Stimulated activated CD4-positive, alpha-beta T cell treated with anti-CD3 and anti-CD28 coated beads, TNF-alpha, amount 100 ng/mL, for 4 hours (primary cell): ENCODE measurements around the gene ZNF385B.
"Not testable (repeated sequence)": the region's sequence is repeated elsewhere in the genome, so short reads cannot be mapped to it uniquely, and the experiment has no call there.

Source experiments
- DNase-seq, 3 experiments: peaks; one replicate each; pipeline ENCODE4 v3.0.0-alpha.2; 2020; ENCODE audit warnings: low read depth in 3 of 3

The ZNF385B gene

DNA sequence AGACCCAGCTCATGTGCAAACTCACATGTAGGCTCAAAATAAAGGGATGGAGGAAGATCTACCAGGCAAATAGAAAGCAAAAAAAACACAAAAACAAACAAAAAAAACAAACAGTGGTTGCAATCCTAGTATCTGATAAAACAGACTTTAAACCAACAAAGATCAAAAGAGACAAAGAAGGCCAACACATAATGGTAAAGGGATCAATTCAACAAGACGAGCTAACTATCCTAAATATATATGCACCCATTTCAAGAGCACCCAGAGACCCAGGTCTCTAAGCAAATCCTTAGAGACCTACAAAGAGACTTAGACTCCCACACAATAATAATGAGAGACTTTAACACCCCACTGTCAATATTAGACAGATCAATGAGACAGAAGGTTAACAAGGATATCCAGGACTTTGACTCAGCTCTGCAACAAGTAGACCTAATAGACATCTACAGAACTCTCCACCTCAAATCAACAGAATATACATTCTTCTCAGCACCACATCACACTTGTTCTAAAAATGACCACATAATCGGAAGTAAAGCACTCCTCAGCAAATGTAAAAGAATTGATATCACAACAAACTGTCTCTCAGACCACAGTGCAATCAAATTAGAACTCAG lies 229.5 kb downstream of the ZNF385B start:
- DNase-seq, result not testable (repeated sequence)

DNA sequence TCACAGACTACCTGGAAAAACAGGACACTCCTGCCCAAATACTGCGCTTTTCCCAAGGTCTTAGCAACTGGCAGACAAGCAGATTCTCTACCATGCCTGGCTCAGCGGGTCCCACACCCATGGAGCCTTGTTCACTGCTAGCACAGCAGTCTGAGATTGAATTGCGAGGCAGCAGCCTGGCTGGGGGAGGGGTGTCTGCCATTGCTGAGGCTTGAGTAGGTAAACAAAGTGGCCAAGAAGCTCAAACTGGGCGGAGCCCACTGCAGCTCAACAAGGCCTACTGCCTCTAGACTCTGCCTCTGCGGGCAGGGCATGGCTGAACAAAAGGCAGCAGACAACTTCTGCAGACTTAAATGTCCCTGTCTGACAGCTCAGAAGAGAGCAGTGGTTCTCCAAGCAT lies 231.6 kb downstream of the ZNF385B start:
- DNase-seq, result not testable (repeated sequence)

DNA sequence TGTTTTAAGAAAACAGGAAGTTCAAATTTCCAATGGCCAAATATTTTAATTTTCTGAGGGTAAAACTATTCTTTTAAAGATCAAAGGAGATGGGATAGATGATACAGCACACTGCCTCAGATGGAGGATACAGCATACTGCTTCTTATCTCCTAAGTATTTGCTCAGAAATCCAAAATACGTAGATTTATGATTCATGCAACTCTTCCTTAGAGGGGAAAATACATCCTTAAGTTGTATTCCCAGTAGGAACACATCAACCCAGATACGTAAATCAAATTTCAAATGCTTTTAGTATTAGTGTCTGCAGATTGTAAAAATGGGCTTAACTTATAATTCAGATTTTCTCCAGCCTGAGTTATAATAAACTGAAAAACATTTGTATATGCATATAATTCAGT lies 235.2 kb downstream of the ZNF385B start:
- no peak for DNase-seq

- DNase-seq, result no peak
Measured at GRCh38 chr2:179622635-179623300, 238.6 kb downstream of the ZNF385B start.

GRCh38 chr2:179622112-179622511 lies 239.3 kb downstream of the ZNF385B start:
- DNase-seq, result no peak

DNA sequence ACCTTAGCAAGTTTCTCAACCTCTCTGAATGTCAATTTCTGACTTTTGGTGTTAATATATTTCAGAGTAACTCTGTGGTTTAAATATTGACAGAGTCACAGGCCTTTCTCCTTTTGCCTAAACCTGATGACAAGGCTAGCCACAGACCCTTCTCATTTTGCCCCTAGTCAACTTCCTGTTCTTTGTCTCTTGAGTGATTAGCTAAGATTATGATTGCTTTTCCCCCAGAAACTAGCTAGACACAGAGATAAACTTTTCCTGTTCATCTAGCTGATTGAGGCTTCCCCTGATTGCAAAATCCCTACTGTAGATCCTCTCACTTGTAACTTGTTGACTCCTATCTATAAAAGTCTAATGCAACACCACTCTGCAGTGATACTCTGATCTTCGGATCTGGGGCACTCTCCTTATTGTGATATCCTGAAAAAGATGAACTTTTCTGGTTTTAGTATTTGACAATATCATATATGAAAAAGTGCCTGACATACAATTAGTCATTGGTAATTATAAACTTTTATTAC lies 241.4 kb downstream of the ZNF385B start:
- no peak for DNase-seq

DNA sequence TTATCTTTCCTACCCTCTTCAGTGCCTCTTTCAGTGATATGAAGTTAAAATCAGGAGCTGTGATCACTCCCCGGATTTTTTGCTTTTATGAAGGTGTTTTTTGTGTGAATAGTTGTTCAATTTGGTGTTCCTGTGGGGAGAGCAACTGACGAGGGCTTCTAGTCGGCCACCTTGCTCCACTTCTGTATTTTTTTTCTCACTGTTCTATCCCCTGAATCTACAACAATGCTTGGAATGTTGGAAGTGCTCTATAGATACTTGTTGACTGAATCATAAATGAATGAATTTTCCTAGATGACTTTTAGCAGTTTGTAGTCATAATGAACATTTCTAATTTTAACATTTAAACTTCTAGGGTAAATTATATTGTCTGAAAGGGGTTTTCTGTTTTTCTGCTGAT lies 247.3 kb downstream of the ZNF385B start:
- DNase-seq, result no peak

DNA sequence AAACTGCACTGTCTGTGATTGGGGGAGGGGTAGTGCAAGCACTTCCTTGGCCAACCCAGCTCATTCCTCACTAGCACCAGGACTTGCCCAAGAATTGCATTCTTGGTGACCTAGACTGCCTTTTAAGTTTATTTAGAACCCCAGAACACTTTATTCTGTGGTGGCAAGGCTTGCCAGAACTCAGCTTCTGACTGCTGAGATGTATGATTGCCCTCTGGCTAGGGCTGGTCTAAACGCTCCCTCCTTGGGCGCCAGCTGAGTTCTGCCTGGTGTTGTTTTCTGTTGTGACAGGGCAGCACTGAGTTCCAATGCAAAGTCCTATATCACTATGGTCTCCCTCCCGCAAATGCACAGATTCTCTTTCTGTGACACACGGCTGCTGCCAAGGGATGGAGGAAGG lies 247.7 kb downstream of the ZNF385B start:
- no peak for DNase-seq

DNA sequence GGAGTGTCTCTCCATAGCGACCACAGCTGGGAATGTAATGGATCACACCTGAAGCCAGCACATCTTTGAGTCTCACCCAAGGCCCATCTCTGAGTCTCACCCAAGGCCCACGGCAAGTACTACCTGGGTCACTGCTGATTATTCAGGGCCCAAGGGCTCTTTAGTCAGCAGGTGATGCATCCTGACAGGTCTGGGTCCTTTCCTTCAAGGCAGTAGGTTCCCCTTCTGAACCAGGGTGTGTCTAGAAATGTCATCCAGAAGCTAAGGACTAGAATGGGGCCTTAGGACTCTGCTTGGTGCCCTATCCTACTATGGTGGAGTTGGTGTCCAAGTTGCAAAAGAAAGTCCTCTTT lies 248.1 kb downstream of the ZNF385B start:
- no peak for DNase-seq

DNA sequence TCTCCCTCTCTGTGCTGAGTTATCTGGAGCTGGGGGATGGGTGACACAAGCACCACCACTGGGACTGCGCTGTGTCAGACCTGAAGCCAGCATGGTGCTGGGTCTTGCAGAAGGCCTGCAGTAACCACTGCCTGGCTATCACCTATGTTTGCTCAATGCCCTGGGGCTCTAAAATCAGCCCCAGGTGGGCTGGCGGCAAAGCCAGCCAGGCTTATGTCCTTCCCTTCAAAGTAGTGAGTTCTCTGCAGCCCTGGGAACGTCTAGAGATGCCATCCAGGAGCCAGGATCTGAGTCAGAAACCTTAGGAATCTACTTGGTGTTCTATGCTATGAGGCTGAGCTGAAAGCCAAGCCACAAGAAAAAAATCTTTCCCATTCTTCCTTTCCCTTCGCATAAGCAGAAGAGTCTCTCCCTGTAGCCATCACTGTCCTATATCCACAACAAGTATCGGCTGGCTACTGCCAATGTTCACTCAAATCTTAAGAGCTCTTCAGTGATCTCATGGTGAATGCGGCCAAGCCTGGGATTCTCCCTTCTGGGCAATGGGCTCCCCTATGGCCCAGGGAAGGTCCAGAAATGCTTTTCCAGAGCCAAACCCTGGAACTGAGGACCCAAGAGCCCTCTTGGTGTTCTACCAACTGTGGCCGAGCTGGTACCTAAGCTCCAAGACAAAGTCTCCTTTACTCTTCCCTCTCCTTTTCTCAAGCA lies 248.7 kb downstream of the ZNF385B start:
- no peak for DNase-seq

GRCh38 chr2:179612108-179612507 lies 249.3 kb downstream of the ZNF385B start:
- DNase-seq, result no peak

DNA sequence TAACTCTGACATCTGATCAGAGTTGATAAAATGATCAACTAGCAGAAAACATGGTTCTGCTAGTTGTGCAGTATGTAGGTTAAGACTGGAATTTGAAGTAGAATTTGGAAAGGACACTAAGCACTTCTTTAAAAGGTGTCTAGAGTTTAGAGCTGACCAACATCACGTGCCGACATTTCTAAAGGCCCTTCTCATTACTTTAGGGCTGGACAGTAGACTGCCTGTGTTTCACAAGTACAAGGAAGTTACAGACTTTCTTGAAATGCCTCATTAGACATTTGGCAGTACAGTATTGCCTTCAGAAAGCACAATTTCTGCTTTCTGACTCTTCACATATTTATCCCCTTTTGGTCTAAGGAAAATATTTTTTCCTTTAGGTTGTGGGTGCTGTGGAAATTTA lies 255.3 kb downstream of the ZNF385B start:
- no peak for DNase-seq

DNA sequence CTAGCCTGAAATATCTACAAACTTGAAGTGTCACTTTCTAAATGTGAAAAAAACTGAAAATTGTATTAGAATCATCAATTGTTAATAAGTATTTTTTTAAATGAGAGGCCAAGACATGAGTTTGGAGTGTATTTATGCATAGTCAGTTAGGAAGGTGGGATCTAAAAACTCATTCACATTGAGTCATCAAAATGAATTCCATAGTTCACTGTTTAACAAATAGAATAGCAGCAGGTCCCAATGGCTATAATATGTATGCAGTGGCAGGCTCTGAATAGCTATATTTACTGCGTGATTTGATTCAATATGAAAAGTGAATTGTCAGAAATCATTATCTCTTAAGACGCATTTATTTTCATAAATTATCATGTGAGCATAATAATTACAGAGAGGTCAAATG lies 256.1 kb downstream of the ZNF385B start:
- DNase-seq, result no peak

DNA sequence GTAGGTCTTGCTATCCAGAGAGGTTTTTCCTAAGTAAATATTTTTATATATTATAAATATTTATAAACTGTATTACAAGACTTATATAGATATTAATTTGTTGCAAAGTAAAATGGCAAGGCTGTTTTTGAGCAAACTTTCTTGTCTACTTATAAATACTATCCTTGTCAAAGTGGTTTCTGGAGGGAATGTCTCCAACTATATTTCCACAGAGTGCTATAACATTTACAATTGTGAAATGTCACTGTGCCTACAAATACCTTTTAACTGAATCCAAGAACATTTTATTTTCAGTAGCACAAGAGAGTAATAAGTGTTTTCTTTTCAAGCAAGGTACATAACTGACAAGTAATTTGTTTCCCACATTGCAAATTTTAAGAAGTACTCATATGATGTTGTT lies 256.8 kb downstream of the ZNF385B start:
- DNase-seq, result no peak

DNA sequence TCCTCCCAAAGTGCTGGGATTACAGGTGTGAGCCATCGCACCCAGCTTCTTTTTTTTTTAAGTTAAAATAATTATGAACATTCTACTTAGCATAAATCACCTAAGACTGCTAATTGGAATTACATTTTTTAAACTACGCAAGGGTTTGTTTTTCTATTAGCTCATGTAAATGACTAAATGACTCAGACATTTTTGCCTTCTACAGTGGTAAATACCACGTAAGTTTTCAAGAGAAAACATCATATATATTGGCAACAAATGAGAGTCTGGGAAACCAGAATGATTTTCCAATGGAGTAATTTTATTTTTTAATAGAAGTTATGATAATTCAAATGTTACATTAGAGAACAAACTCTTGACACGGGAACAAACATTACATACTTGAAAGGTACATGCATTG lies 259.0 kb downstream of the ZNF385B start:
- DNase-seq, result no peak

DNA sequence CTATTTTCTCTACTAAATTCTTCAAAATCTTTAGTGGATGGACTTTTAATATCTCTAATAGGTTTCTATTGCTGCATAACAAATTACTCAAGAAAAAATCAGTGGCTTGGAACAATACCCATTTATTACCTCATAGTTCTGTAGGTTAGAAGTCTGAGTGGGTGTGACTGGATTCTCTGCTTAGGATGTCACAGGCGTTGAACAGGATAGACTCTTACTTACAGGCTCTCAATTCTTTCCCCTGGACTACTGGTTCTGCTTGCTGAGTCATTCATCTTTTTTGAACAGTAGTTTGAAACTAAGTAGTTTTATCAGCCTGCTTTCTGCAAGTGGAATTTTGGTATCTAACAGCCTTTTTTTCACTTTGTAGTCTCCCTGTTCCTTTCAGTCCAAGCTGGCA lies 265.4 kb downstream of the ZNF385B start:
- DNase-seq, result no peak

DNA sequence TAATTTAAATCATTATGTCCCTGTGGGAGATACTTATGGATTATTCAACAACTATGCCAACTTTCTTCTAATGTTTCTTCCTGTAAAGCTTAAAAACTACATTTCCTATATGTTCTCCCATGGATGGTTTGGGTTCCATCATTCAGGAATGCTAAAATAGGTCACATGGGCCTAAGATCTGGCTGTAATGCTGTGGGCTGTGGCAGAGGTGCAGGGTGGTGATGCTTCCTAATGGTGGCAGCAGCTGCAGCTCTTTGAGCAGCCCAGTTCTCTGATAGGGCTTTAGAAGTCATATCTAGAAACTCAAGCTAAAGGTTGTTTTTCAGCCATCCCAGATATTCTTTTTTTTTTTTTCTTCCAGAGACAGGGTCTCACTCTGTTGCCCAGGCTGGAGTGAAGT lies 266.1 kb downstream of the ZNF385B start:
- DNase-seq, result no peak

GRCh38 chr2:179594268-179595112 lies 266.9 kb downstream of the ZNF385B start:
- no peak for DNase-seq

GRCh38 chr2:179593323-179593722 lies 268.1 kb downstream of the ZNF385B start:
- no peak for DNase-seq

DNA sequence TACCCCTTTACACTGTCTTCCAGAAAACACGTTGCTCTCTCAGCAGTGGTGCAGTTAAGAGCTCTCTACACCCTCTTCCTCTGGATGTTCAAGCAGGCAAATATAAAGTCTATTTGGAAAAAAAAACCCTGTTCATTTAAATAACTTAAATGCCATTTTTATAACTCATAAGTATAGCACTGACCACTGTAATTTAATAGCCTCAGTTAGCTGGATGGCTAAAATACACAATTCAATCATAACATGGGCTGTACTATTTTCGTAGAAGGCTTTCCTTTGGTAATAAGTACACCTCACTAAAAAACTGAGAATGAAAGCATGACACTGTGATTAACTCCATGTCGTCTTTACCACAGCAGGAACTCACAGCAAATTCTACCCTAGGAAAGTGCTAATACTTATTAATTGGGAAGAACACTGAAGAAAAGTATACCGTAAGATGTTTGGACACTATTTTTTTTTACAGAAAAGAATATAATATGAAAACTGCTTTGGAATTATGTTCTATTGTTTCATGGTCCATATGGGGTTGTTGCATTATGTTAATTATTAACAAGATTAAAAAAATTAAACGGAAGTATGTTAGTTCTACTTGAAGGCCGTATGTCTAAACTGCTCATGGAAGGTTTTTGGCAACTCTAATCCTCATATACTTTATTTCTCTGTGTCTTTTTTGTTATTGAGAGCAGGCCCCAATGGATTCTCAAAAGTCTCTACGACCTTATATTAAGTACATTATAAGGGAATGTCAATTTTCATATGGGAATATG lies 269.1 kb downstream of the ZNF385B start:
- no peak for DNase-seq

DNA sequence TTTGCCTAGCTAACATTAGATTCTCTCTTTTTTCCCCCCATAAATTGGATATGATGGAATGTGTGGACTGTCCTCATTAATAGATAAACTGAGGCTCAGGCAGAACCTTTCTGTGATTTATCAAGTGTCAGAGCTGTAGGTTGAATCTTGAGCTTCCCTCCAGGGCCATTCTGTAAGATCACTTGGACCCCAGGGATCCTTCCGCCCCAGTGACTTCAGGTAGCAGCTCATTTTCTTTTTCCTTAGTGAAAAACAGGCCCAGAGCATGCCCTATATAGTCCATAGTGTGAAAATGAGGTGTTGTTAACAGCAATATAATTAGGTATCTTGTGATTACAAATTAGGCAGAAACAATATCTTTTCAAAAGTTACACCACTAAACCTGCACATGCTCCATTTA lies 269.7 kb downstream of the ZNF385B start:
- no peak for DNase-seq
